ENCODE measurements around the gene HMGCS1. TPM values are rescaled to one million over a fixed set of nuclear protein-coding genes. Genes with fewer than 3 reads are reported as not detected.

Gene HMGCS1
- 87.9 and 114 TPM in 2 replicates for total RNA-seq (2014; rRNA removed; shearing (Covaris generic))

DNA sequence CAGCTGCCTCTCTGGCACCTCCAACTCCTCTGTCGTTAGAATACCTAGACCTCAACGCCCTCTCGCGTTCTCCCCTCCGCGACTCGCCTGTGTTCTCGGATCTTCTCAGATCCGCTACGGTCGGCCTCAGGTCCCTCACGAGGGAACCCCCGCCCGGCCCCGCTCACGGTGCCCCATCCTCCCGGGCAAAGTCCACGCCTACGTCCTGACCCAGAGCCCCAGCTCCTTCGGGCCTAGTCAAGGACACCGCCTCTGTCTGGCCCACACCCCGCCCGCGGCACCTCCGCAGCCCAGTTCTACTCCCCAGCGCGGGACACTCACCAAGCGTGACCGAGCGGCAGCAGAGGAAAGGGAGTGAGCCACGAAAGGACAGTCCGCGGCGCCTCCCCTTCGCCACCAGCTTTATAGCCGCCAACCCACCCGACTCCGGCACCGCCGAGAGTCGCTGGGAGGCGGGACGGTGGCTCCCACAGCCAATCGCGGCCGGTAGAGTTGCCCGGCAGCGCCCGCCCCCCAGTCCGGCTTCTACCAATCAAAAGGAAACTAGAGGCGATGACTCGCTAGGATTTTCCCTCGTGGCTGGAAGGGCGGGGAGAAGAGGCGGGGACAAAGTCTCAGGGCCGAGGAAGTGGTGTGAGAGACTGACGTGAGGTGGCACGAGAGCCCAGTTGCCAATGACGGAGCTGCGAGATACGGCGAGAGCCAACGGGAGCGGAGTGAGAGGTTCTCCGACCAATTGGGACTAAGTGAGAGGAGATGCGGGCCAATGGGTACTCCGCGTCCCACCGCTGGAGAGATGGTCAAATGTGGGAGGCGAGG, at the start of gene HMGCS1:
TSS of gene HMGCS1 (minus strand) at position 378 of the 819 bp plus-strand sequence. CDS start 14,447 bp downstream, outside the sequence.
- Histone ChIP-seq H3K4me3 (ENCODE audit: insufficient read depth, low read depth, low read length) (peak within 1 kb of the TSS; percentile 91), H3K36me3 (replicated peaks; ENCODE audit: control insufficient read depth, insufficient read depth, low read length) (0 out of 2 replicates have a peak, but pooled peaks cover 1% of the 10 kb centered on the region), H3K27me3 (ENCODE audit: control insufficient read depth, insufficient read depth, low read length) (no peaks in the 10 kb centered on the region)
- peak; percentile 95 for DNase-seq

DNA sequence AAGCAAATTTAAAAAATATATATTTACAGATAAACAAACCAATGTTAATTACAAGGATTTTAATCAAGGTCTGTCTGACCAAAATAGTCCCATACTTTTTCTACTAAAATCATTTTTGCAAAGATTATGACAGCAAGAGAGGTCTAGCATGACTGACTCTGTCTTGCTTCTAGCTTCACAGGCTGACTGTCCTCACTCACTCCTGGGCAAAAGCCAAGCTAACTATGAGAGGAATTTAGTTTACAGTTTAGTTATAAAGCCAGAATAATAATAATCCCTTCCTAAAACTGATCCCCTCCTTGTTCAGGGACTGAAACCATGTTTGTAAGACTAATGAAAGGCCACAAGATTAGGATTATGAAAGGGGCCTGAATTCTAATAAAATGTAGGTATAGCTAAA, 45.5 kb upstream of the HMGCS1 start:
- Histone ChIP-seq H3K4me3 (ENCODE audit: insufficient read depth, low read depth, low read length) (no peak overlapping the region), H3K36me3 (replicated peaks; ENCODE audit: control insufficient read depth, insufficient read depth, low read length) (no peaks in the 10 kb centered on the region), H3K27me3 (ENCODE audit: control insufficient read depth, insufficient read depth, low read length) (no peaks in the 10 kb centered on the region)
- DNase-seq, result no peak

DNA sequence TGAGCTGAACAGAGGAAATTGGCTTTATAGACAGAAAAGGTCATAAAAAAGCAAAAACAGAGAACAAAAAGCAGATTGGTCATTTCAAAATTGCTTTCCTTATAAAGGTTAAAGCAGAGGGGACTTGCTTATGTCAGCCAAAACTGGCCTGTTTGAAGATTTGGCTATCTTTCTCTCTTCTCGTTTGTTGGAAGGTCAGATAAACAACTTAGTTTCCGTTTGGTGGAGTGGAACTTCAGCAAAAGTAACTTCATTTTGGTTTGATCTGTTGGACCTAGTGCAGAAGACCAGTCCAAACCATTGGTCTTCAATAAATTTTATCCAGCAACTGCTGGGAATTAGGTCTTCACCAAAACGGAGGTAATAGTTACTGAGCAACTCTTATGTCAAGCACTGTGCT, 45.1 kb upstream of the HMGCS1 start:
- Histone ChIP-seq H3K36me3 (replicated peaks; ENCODE audit: control insufficient read depth, insufficient read depth, low read length) (no peaks in the 10 kb centered on the region), H3K27me3 (ENCODE audit: control insufficient read depth, insufficient read depth, low read length) (no peaks in the 10 kb centered on the region), H3K4me3 (ENCODE audit: insufficient read depth, low read depth, low read length) (no peak overlapping the region)
- DNase-seq, result no peak

DNA sequence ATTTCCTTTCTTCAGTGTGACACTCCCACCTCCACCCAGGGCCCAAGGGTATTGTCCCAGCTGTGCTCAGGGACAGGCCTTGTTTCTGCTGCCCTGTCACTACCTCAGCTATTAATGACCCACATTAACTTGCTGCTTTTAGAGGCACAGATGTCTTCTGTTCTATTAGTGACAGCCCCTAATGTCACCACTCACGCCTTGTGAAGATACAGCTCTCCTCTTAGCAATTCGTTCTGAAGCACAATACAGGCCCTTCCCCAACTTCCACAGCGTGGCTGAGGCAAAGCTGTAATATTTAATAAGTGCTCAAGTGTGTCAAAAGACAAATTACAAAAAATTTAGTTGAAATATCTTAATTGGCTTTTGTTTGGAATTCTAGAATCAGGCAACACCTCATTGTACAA, 44.7 kb upstream of the HMGCS1 start:
- Histone ChIP-seq H3K4me3 (ENCODE audit: insufficient read depth, low read depth, low read length) (no peak overlapping the region), H3K36me3 (replicated peaks; ENCODE audit: control insufficient read depth, insufficient read depth, low read length) (no peaks in the 10 kb centered on the region), H3K27me3 (ENCODE audit: control insufficient read depth, insufficient read depth, low read length) (no peaks in the 10 kb centered on the region)
- no peak for DNase-seq

DNA sequence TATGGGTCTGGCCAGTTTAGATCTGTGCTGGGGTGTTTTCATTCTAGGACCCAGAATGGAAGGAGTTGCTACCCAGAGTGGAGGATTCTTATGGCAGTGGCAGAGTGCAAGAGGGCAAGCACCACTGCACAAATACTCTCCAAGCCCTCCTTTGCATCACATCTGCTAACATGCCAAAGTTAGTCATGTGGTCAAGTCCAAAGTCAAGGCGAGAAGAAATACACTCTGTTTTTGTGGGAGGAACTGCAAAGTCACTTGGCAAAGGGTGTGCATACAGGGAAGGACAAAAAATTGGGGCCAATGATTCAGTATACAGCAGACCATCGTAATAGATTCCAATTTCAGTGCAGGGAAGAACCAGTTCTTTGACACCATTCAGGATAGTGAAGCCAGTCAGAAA, 43.9 kb upstream of the HMGCS1 start:
- no peak for DNase-seq
- H3K36me3 ChIP-seq (replicated peaks; ENCODE audit: control insufficient read depth, insufficient read depth, low read length), result no peaks in the 10 kb centered on the region
- H3K4me3 ChIP-seq (ENCODE audit: insufficient read depth, low read depth, low read length), result no peak overlapping the region
- no peaks in the 10 kb centered on the region for H3K27me3 ChIP-seq (ENCODE audit: control insufficient read depth, insufficient read depth, low read length)

GRCh38 chr5:43354774-43355173, 41.6 kb upstream of the HMGCS1 start:
- H3K27me3 ChIP-seq (ENCODE audit: control insufficient read depth, insufficient read depth, low read length), result no peaks in the 10 kb centered on the region
- DNase-seq, result no peak
- H3K36me3 ChIP-seq (replicated peaks; ENCODE audit: control insufficient read depth, insufficient read depth, low read length), result no peaks in the 10 kb centered on the region
- no peak overlapping the region for H3K4me3 ChIP-seq (ENCODE audit: insufficient read depth, low read depth, low read length)

- no peaks in the 10 kb centered on the region for H3K27me3 ChIP-seq (ENCODE audit: control insufficient read depth, insufficient read depth, low read length)
- DNase-seq, result no peak
- H3K4me3 ChIP-seq (ENCODE audit: insufficient read depth, low read depth, low read length), result no peak overlapping the region
- no peaks in the 10 kb centered on the region for H3K36me3 ChIP-seq (replicated peaks; ENCODE audit: control insufficient read depth, insufficient read depth, low read length)
Measured at GRCh38 chr5:43353668-43354067, 40.5 kb upstream of the HMGCS1 start.

DNA sequence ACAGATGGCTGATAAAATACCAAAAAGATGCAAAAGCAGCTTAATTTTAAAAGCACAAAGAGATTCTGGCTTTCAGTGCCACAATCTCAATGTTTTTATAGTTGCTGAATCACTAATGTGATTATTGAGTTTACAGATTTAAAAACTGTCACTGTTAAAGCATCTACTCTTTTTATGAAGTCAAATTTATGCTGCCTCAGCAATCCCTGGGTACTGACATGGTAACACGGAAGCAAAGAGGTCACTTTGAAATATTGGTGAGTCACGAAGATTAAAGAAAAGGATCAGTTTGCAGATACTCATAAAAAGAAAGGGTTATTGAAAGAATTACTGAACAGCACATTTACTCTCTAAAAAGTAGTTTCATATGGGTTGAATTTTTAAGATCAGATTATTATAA, 39.7 kb upstream of the HMGCS1 start:
- H3K36me3 ChIP-seq (replicated peaks; ENCODE audit: control insufficient read depth, insufficient read depth, low read length), result no peaks in the 10 kb centered on the region
- H3K27me3 ChIP-seq (ENCODE audit: control insufficient read depth, insufficient read depth, low read length), result no peaks in the 10 kb centered on the region
- no peak overlapping the region for H3K4me3 ChIP-seq (ENCODE audit: insufficient read depth, low read depth, low read length)
- no peak for DNase-seq

GRCh38 chr5:43352131-43352530, 38.9 kb upstream of the HMGCS1 start:
- DNase-seq, result no peak
- Histone ChIP-seq H3K4me3 (ENCODE audit: insufficient read depth, low read depth, low read length) (no peak overlapping the region), H3K27me3 (ENCODE audit: control insufficient read depth, insufficient read depth, low read length) (no peaks in the 10 kb centered on the region), H3K36me3 (replicated peaks; ENCODE audit: control insufficient read depth, insufficient read depth, low read length) (no peaks in the 10 kb centered on the region)

DNA sequence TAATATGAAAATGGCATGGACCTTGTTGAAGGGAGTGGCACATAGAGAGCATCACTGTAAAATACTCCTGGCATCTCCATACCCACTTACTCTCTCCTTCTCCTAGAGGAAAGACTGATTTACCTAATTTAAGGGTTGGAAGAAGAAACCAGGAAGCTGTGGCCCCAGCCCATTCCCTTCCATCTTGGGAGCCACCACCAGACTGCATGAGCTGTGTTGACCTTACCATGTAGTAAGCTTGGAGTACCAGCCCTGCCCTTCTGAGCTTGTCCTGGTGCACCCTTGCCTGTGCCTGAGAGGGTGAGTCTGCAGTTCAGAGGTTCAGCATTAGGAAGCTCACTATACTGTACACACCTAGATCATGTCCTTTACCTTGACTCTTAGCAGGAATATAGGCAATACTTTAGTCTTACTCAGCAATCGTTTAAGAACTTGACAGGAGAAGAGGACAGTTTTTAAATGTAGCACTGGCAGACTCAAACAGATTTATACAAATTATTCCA, 35.7 kb upstream of the HMGCS1 start:
- no peak for DNase-seq
- Histone ChIP-seq H3K27me3 (ENCODE audit: control insufficient read depth, insufficient read depth, low read length) (no peaks in the 10 kb centered on the region), H3K36me3 (replicated peaks; ENCODE audit: control insufficient read depth, insufficient read depth, low read length) (no peaks in the 10 kb centered on the region), H3K4me3 (ENCODE audit: insufficient read depth, low read depth, low read length) (no peak overlapping the region)

DNA sequence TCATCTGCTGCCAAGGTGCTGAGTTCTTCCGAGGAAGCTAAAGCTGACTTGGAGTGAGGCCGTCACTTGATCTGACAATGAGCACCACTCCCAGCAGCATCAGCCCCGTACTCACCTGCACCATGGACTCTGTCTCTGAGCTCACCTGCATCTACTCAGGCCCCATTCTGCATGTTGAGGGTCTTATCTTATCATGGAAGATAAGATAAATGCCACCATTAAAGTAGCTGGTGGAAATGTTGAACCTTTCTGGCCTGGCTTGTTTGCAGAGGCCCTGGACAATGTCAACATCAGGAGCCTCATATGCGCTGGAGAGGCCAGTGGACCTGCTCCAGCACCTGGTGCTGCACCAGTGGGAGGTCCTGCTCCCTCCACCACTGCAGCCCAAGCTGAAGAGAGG, 35.0 kb upstream of the HMGCS1 start:
- H3K36me3 ChIP-seq (replicated peaks; ENCODE audit: control insufficient read depth, insufficient read depth, low read length), result no peaks in the 10 kb centered on the region
- no peaks in the 10 kb centered on the region for H3K27me3 ChIP-seq (ENCODE audit: control insufficient read depth, insufficient read depth, low read length)
- DNase-seq, result no peak
- H3K4me3 ChIP-seq (ENCODE audit: insufficient read depth, low read depth, low read length), result no peak overlapping the region

- Histone ChIP-seq H3K27me3 (ENCODE audit: control insufficient read depth, insufficient read depth, low read length) (no peaks in the 10 kb centered on the region), H3K4me3 (ENCODE audit: insufficient read depth, low read depth, low read length) (no peak overlapping the region), H3K36me3 (replicated peaks; ENCODE audit: control insufficient read depth, insufficient read depth, low read length) (no peaks in the 10 kb centered on the region)
- DNase-seq, result no peak
Measured at GRCh38 chr5:43338862-43339261, 25.6 kb upstream of the HMGCS1 start.

DNA sequence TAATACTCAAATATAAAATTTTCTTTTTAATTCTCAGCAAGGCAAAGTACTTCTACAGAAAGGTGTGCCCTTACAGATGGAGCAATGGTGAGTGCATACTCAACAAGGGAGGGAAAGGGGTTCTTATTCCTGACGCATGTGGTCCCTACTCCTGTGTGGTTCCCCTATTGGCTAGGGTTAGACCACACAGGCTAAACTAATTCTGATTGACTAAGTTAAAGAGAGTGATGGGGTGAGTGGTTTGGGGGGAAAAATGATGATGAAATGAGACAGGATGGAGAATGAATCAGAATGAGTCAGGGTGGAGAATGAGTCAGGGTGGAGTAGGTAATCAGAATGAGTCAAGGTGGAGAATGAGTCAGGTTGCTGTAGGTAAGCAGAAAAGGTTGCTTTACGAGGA, 22.9 kb upstream of the HMGCS1 start:
- H3K36me3 ChIP-seq (replicated peaks; ENCODE audit: control insufficient read depth, insufficient read depth, low read length), result no peaks in the 10 kb centered on the region
- DNase-seq, result no peak
- H3K27me3 ChIP-seq (ENCODE audit: control insufficient read depth, insufficient read depth, low read length), result no peaks in the 10 kb centered on the region
- no peak overlapping the region for H3K4me3 ChIP-seq (ENCODE audit: insufficient read depth, low read depth, low read length)

DNA sequence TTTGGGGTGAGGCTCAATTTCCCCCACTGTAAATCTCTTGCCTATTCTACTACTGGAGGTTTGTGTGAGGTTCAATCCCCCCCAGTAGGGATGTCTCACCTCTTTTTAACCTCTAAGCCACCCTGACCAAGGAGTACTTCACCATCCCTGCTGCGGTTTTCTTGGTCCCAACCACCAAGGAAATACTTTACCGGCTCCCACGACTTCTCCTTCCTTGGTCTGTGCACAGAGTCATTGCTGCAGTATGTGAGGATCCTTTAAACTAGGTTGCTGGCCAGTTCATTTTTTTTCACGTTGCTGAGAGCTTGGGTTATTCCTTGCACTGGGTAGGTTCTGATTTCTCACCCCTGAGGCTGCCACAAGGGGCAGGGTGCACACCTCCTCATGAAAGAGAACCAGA, 22.5 kb upstream of the HMGCS1 start:
- no peak overlapping the region for H3K4me3 ChIP-seq (ENCODE audit: insufficient read depth, low read depth, low read length)
- no peak for DNase-seq
- no peaks in the 10 kb centered on the region for H3K27me3 ChIP-seq (ENCODE audit: control insufficient read depth, insufficient read depth, low read length)
- H3K36me3 ChIP-seq (replicated peaks; ENCODE audit: control insufficient read depth, insufficient read depth, low read length), result no peaks in the 10 kb centered on the region

- no peak overlapping the region for H3K4me3 ChIP-seq (ENCODE audit: insufficient read depth, low read depth, low read length)
- no peaks in the 10 kb centered on the region for H3K27me3 ChIP-seq (ENCODE audit: control insufficient read depth, insufficient read depth, low read length)
- no peak for DNase-seq
- H3K36me3 ChIP-seq (replicated peaks; ENCODE audit: control insufficient read depth, insufficient read depth, low read length), result no peaks in the 10 kb centered on the region
Measured at GRCh38 chr5:43332401-43332800, 19.2 kb upstream of the HMGCS1 start.

Measured in H7 (cell line).